GM18498 (cell line): Measurements from ENCODE around the gene TMEM163.

Experiments
- ATAC-seq: cut with Tn5 transposase; IDR thresholded peaks from one replicate; pipeline ENCODE4 v1.9.1; 2021; ENCODE audit warnings: mild to moderate bottlenecking, moderate library complexity; ENCODE audit not compliant: unreplicated experiment

The TMEM163 gene

GRCh38 chr2:134417968-134418582 lies 300.7 kb downstream of the TMEM163 start:
- ATAC-seq: no peak

- ATAC-seq: no peak
Measured at GRCh38 chr2:134416637-134417036, 302.2 kb downstream of the TMEM163 start.

GRCh38 chr2:134416018-134416417 lies 302.8 kb downstream of the TMEM163 start:
- ATAC-seq: no peak

GRCh38 chr2:134413912-134414311 lies 304.9 kb downstream of the TMEM163 start:
- ATAC-seq: no peak

DNA sequence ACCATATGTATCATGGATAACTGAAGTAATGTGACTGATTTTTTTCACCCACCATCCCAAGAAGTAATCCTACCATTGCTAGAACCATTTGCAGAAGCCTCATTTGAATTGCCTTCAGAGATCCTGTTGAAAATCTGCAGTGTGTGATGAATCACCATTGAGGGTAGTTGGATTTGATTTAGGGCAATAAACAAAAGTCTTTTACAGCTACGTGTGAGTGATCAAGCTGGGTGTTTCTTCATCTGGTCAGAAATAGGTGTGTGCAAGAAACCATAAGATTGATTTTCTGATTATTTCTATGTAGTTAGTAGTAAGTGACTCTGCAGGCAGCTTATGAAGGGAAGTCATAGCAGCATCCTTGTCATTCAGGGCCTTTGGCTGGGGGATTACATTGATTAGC lies 305.4 kb downstream of the TMEM163 start:
- no peak for ATAC-seq

DNA sequence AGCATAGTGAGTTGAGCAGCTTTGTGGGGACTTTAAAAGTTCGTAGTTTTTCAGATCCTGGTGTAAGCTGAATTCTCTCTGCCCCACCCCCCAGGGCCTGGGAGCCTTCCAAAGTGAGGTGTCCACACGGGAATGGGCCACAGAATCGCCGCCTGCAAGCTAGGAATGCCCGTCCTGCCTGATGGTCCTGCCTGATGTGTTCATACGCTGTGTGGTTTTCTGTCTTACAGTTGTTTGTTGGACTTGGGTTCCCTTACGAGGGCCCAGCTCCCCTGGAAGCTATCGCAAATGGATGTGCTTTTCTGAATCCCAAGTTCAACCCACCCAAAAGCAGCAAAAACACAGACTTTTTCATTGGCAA lies 306.2 kb downstream of the TMEM163 start:
- no peak for ATAC-seq

DNA sequence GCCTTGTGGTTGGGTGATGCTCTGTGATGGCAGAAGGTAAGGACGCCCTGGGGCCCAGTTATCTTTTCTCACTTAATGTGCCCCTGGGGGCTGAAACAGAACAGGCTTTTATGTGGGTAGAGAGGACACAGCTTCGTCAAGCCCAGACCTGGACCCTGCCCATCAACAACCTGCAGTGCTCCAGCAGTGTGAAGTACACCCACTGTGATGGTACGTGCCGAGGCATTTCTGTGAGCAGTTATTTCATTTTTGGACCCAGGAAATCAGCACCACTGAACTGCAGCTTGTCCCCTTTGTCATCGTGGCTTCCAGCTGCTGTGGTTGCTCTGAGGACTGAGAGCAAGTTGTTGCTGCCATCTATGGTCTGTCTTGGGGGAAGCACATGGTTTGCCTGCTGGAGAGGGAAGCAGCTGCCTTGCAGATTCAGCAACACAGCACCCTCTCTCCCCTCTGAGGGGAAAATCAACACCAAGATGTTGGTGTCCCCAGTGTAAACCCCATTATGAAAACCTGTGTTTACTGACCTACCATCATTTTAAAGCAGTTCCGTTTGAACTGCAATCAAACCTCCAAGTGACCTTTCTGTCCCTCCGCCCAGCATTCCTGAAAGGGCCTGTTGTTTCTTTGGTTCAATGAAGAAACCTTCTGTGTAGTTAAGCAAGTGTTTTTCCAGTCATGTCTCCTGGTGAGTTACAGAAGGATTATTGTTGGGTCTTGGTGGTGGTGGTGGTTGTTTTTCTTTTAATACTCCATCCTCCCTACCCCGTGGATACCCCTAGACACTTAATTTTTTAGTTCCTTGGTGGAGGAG lies 306.8 kb downstream of the TMEM163 start:
- peak; percentile 98 for ATAC-seq

- ATAC-seq: no peak
Measured at GRCh38 chr2:134411279-134411827, 307.4 kb downstream of the TMEM163 start.

GRCh38 chr2:134410831-134411231 lies 308.0 kb downstream of the TMEM163 start:
- ATAC-seq: no peak

- ATAC-seq: no peak
Measured at GRCh38 chr2:134410006-134410405, 308.8 kb downstream of the TMEM163 start.

- no peak for ATAC-seq
Measured at GRCh38 chr2:134408791-134409190, 310.0 kb downstream of the TMEM163 start.

DNA sequence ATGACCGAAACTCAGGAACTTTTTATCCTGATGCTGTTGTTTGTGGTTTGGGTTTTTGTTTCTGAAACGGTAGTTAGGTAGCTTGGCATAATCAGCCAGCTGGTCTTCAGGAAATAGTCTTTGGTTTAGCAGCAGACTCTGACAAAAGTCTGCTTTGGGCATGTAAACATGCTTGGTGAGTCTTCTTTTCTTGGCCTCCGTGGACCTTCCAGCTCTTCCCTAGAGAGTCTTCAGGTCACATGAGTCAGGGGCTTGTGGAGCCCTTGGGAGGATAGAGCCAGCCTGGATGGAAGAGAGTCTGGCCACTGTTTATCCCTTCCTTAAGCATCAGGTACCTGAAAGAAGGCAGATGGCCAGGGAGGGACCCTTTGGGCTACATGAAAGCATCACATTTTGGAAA lies 310.4 kb downstream of the TMEM163 start:
- ATAC-seq: no peak

GRCh38 chr2:134407154-134407890 lies 311.5 kb downstream of the TMEM163 start:
- ATAC-seq: no peak

DNA sequence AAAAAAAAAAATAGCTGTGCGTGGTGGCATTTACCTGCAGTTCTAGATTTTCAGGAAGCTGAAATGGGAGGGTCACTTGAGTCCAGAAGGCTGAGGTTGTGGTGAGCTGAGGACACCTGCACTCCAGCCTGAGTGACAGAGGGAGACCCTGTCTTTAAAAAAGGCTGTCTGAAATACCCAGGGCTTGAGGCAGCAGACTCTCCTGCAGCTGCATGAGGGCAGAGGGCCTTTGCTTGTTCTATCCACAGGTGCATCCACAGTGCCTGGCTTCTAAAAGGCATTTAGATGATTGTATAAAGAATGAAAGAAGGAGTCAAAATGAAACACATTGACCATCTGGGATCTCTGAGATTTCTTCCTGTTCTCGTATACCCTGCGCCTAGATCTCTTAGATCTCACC lies 312.1 kb downstream of the TMEM163 start:
- ATAC-seq: no peak

- no peak for ATAC-seq
Measured at GRCh38 chr2:134406311-134406710, 312.5 kb downstream of the TMEM163 start.
